ENCODE data around the gene FGF14.
"Not testable (repeated sequence)": the region's sequence is repeated elsewhere in the genome, so short reads cannot be mapped to it uniquely, and the experiment has no call there.

Gene FGF14

GRCh38 chr13:102190930-102191329 is 210.9 kb downstream of the FGF14 start:
- DNase-seq = no peak

GRCh38 chr13:102187313-102187712 is 214.5 kb downstream of the FGF14 start:
- no peak for DNase-seq

- no peak for DNase-seq
Observed at GRCh38 chr13:102185375-102185984, 216.4 kb downstream of the FGF14 start.

- DNase-seq = no peak
Observed at GRCh38 chr13:102183509-102184182, 218.2 kb downstream of the FGF14 start.

- DNase-seq = no peak
Observed at GRCh38 chr13:102182170-102182569, 219.7 kb downstream of the FGF14 start.

GRCh38 chr13:102177431-102177830 is 224.4 kb downstream of the FGF14 start:
- DNase-seq = no peak

GRCh38 chr13:102176846-102177245 is 225.0 kb downstream of the FGF14 start:
- DNase-seq = peak; percentile 61

GRCh38 chr13:102172406-102172805 is 229.4 kb downstream of the FGF14 start:
- DNase-seq = no peak

GRCh38 chr13:102170305-102170704 is 231.5 kb downstream of the FGF14 start:
- no peak for DNase-seq

GRCh38 chr13:102169471-102170015 is 232.3 kb downstream of the FGF14 start:
- DNase-seq = no peak

GRCh38 chr13:102152790-102153189 is 249.1 kb downstream of the FGF14 start:
- DNase-seq = no peak

- no peak for DNase-seq
Observed at GRCh38 chr13:102147353-102147752, 254.5 kb downstream of the FGF14 start.

- no peak for DNase-seq
Observed at GRCh38 chr13:102145750-102146149, 256.1 kb downstream of the FGF14 start.

- DNase-seq = no peak
Observed at GRCh38 chr13:102142473-102142826, 259.4 kb downstream of the FGF14 start.

GRCh38 chr13:102141625-102142472 is 260.0 kb downstream of the FGF14 start:
- DNase-seq = peak; percentile 30

- no peak for DNase-seq
Observed at GRCh38 chr13:102139626-102140025, 262.2 kb downstream of the FGF14 start.

GRCh38 chr13:102138635-102139190 is 263.1 kb downstream of the FGF14 start:
- no peak for DNase-seq

- DNase-seq = not testable (repeated sequence)
Observed at GRCh38 chr13:102137904-102138303, 263.9 kb downstream of the FGF14 start.

- DNase-seq = no peak
Observed at GRCh38 chr13:102136735-102137296, 265.0 kb downstream of the FGF14 start.

GRCh38 chr13:102132777-102133295 is 269.0 kb downstream of the FGF14 start:
- no peak for DNase-seq

- no peak for DNase-seq
Observed at GRCh38 chr13:102131246-102131645, 270.6 kb downstream of the FGF14 start.

- DNase-seq = peak; percentile 78
Observed at GRCh38 chr13:102128216-102128810, 273.5 kb downstream of the FGF14 start.
